Common myeloid progenitor, CD34-positive (primary cell): Measurements from ENCODE around the gene CFAP61.
A peak's percentile ranks its signal among the peaks of the same experiment; 100 is the strongest.

Source experiments
- CTCF ChIA-PET: fragments of 350-600 bp; sonication (Branson Sonifier 250); formaldehyde crosslinking; loops from one replicate; lab custom pipeline; 2021; ENCODE audit warnings: antibody characterized with exemption; lab: Charles Lee
- POLR2A ChIA-PET: fragments of 350-600 bp; sonication (Branson Sonifier 250); formaldehyde crosslinking; loops from one replicate; lab custom pipeline; 2021; ENCODE audit warnings: antibody characterized with exemption; lab: Charles Lee
- DNase-seq, 3 donors: peaks; one replicate each; pipeline versions ENCODE4 v3.0.0 to v3.0.0-alpha.2; 2013
- H3K27ac ChIP-seq, 2 experiments: 1 replicate in 1 of 2; 2 replicates in 1 of 2; pipeline ENCODE4 v1.7.0; 2013; ENCODE audit warnings: inconsistent platforms in 2 of 2, low read length in 2 of 2, mild to moderate bottlenecking in 2 of 2, low read depth in 1 of 2, moderate library complexity in 1 of 2; ENCODE audit not compliant: severe bottlenecking in 2 of 2, insufficient read depth in 1 of 2, poor library complexity in 1 of 2
- H3K27me3 ChIP-seq, 5 experiments: replicated peaks in 2 of 5; 1 replicate in 3 of 5; 2 replicates in 2 of 5; pipeline versions ENCODE4 v1.6.1 to v1.7.0; 2013; ENCODE audit warnings: low read length in 4 of 5, mild to moderate bottlenecking in 2 of 5, moderate library complexity in 2 of 5, inconsistent platforms in 1 of 5; ENCODE audit not compliant: insufficient read depth in 5 of 5, control insufficient read depth in 4 of 5
- H3K36me3 ChIP-seq, 4 experiments: 1 replicate in 2 of 4; 2 replicates in 2 of 4; pipeline versions ENCODE4 v1.6.1 to v1.7.0; 2013; ENCODE audit warnings: low read length in 3 of 4, control low read depth in 1 of 4, mild to moderate bottlenecking in 1 of 4; ENCODE audit not compliant: control insufficient read depth in 4 of 4, insufficient read depth in 4 of 4
- H3K4me1 ChIP-seq, 4 experiments: 1 replicate in 3 of 4; 2 replicates in 1 of 4; pipeline versions ENCODE4 v1.6.1 to v1.7.1; 2013; ENCODE audit warnings: low read length in 3 of 4, mild to moderate bottlenecking in 3 of 4, control low read depth in 1 of 4, inconsistent platforms in 1 of 4, moderate library complexity in 1 of 4; ENCODE audit not compliant: control insufficient read depth in 4 of 4, insufficient read depth in 4 of 4; ENCODE audit errors: control extremely low read depth in 1 of 4
- H3K4me3 ChIP-seq, 7 experiments: 1 replicate in 4 of 7; 2 replicates in 3 of 7; pipeline versions ENCODE4 v1.5.1 to v1.7.0; 2013; ENCODE audit warnings: mild to moderate bottlenecking in 7 of 7, low read length in 6 of 7, moderate library complexity in 6 of 7, inconsistent platforms in 2 of 7, low read depth in 2 of 7, control low read depth in 1 of 7; ENCODE audit not compliant: insufficient read depth in 4 of 7, control insufficient read depth in 1 of 7; ENCODE audit errors: extremely low read depth in 1 of 7
- H3K9me3 ChIP-seq, 5 experiments: 1 replicate in 4 of 5; 2 replicates in 1 of 5; pipeline versions ENCODE4 v1.6.1 to v1.7.1; 2013; ENCODE audit warnings: low read length in 4 of 5, mild to moderate bottlenecking in 2 of 5, inconsistent platforms in 1 of 5, low read depth in 1 of 5, moderate library complexity in 1 of 5; ENCODE audit not compliant: control insufficient read depth in 4 of 5, insufficient read depth in 2 of 5; ENCODE audit errors: control extremely low read depth in 1 of 5
- WGBS: methylation state at CpG from one replicate; pipeline ENCODE4 v1.1.5; 2013; ENCODE audit not compliant: insufficient coverage; 5-methylcytosine and 5-hydroxymethylcytosine counted together

Gene CFAP61

GRCh38 chr20:20076297-20077065 lies 24.1 kb downstream of the CFAP61 start:
- ChIA-PET CTCF (interaction anchor here (1.1 kb wide), 1 partner anchor 24 kb away, joined by 3 read pairs; the partner anchor contains the start of genes CFAP61 and CRNKL1), POLR2A (no interaction called here)
- no peaks in the 10 kb centered on the region for H3K36me3 ChIP-seq
- H3K4me3 ChIP-seq: no peak overlapping the region
- H3K27me3 ChIP-seq: peaks cover 0 to 5% (median 0%) of the 10 kb centered on the region in 5 experiments
- peak in 1 of 3 donors; percentile 25 for DNase-seq
- WGBS: 98% methylated on average over 5 of the region's 9 CpGs
- H3K27ac ChIP-seq: no peak overlapping the region
- no peaks in the 10 kb centered on the region for H3K4me1 ChIP-seq
- H3K9me3 ChIP-seq: no peaks in the 10 kb centered on the region

- Histone ChIP-seq H3K27me3 (peaks cover 0 to 8% (median 0%) of the 10 kb centered on the region in 5 experiments), H3K36me3 (no peaks in the 10 kb centered on the region), H3K4me1 (no peaks in the 10 kb centered on the region), H3K4me3 (no peak overlapping the region), H3K27ac (no peak overlapping the region), H3K9me3 (no peaks in the 10 kb centered on the region)
- 98% methylated on average over 4 of the region's 4 CpGs for WGBS
- ChIA-PET CTCF (no interaction called here), POLR2A (no interaction called here)
- DNase-seq: no peak
Measured at GRCh38 chr20:20078041-20078440, 25.7 kb downstream of the CFAP61 start.

- ChIA-PET POLR2A (no interaction called here), CTCF (no interaction called here)
- peaks cover 0 to 8% (median 0%) of the 10 kb centered on the region in 5 experiments for H3K27me3 ChIP-seq
- no peak overlapping the region for H3K27ac ChIP-seq
- no peak for DNase-seq
- WGBS: 100% methylated on average over 1 of the region's 5 CpGs
- no peaks in the 10 kb centered on the region for H3K9me3 ChIP-seq
- no peak overlapping the region for H3K4me3 ChIP-seq
- H3K4me1 ChIP-seq: peaks cover 0 to 4% (median 0%) of the 10 kb centered on the region in 4 experiments
- no peaks in the 10 kb centered on the region for H3K36me3 ChIP-seq
Measured at GRCh38 chr20:20079102-20079784, 26.9 kb downstream of the CFAP61 start.

GRCh38 chr20:20083807-20084206 lies 31.5 kb downstream of the CFAP61 start:
- CTCF ChIA-PET: interaction anchor here (1.2 to 3.4 kb wide), 8 partner anchors 10 to 514 kb away, joined by 3 to 26 read pairs (median 6); no protein-coding TSS in a partner anchor
- DNase-seq: peak; percentile 29 to 69 (median 68)
- no CpG with 5 or more reads among the region's 3 CpGs for WGBS

GRCh38 chr20:20084296-20084752 lies 32.0 kb downstream of the CFAP61 start:
- H3K4me1 ChIP-seq: peaks cover 0 to 4% (median 0%) of the 10 kb centered on the region in 4 experiments
- ChIA-PET CTCF (interaction anchor here (1.2 to 3.4 kb wide), 10 partner anchors 10 to 513 kb away, joined by 3 to 26 read pairs (median 4); no protein-coding TSS in a partner anchor), POLR2A (no interaction called here)
- WGBS: 82% methylated on average over 8 of the region's 8 CpGs
- peak overlapping the region in 1 of 7 experiments; percentile 57 for H3K4me3 ChIP-seq
- no peaks in the 10 kb centered on the region for H3K36me3 ChIP-seq
- DNase-seq: no peak
- H3K27ac ChIP-seq: no peak overlapping the region
- H3K27me3 ChIP-seq: peaks cover 0 to 6% (median 0%) of the 10 kb centered on the region in 5 experiments
- H3K9me3 ChIP-seq: no peaks in the 10 kb centered on the region

More at GRCh38 chr20:20083807-20084206, 31.5 kb downstream of the CFAP61 start:
- POLR2A ChIA-PET: no interaction called here
- Histone ChIP-seq H3K4me3 (peak overlapping the region in 1 of 7 experiments; percentile 57), H3K36me3 (no peaks in the 10 kb centered on the region), H3K9me3 (no peaks in the 10 kb centered on the region), H3K27ac (no peak overlapping the region), H3K27me3 (peaks cover 0 to 3% (median 0%) of the 10 kb centered on the region in 5 experiments), H3K4me1 (peaks cover 0 to 4% (median 0%) of the 10 kb centered on the region in 4 experiments)

- WGBS: 94% methylated on average over 8 of the region's 9 CpGs
- H3K4me3 ChIP-seq: no peak overlapping the region
- H3K4me1 ChIP-seq: peaks cover 0 to 4% (median 0%) of the 10 kb centered on the region in 4 experiments
- H3K9me3 ChIP-seq: no peaks in the 10 kb centered on the region
- no peak overlapping the region for H3K27ac ChIP-seq
- no peaks in the 10 kb centered on the region for H3K36me3 ChIP-seq
- no peak for DNase-seq
- peaks cover 0 to 8% (median 0%) of the 10 kb centered on the region in 5 experiments for H3K27me3 ChIP-seq
- POLR2A ChIA-PET: no interaction called here
- CTCF ChIA-PET: interaction anchor here (1.4 to 3.4 kb wide), 7 partner anchors 11 to 511 kb away, joined by 3 to 26 read pairs (median 6); no protein-coding TSS in a partner anchor
Measured at GRCh38 chr20:20085071-20085470, 32.7 kb downstream of the CFAP61 start.
